ENCODE results near the gene SPNS2.

SPNS2 gene

DNA sequence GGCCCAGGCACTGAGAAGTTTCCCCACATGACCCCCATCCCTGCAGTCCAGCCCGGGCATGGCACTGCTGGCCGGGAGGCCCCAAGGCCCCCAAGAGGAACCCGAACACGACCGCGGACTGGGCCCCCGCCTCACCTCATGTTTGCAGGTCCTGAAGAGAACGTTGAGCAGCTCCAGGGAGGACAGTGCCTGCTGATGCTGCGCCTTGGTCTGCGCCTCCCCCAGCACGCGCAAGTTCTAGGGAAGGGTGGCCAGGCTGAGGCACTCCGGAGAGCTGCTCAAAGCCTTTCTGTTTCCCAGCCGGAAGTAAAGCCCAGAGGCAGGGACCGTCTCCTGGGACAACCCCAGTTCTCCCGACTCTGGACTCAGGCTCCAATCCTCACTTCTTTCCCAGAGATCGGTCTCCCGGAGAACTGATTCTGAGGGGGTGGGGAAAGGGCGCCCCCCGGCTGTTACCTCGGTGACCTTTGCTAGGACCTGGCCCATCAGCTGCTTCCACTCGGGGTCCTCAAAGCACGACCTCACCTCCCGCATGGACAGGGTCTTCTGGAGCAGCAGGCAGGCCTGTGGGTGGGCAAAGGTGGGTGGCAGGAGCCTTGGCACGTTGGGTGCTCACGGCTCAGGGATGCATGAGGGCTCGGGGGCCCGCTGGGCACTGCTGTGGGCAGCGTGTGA, 42.8 kb downstream of the SPNS2 start:
- ATAC-seq, result no peak
- H3K27me3 Mint-ChIP-seq, result no peaks in the 10 kb centered on the region
- H3K4me3 Mint-ChIP-seq, result no peak overlapping the region
- no peak overlapping the region for H3K27ac Mint-ChIP-seq
- H3K36me3 Mint-ChIP-seq (ENCODE audit: low read depth), result peaks cover 9% of the 10 kb centered on the region
- DNase-seq, result no peak
- no peaks in the 10 kb centered on the region for H3K4me1 Mint-ChIP-seq
- H3K9me3 Mint-ChIP-seq, result no peaks in the 10 kb centered on the region

DNA sequence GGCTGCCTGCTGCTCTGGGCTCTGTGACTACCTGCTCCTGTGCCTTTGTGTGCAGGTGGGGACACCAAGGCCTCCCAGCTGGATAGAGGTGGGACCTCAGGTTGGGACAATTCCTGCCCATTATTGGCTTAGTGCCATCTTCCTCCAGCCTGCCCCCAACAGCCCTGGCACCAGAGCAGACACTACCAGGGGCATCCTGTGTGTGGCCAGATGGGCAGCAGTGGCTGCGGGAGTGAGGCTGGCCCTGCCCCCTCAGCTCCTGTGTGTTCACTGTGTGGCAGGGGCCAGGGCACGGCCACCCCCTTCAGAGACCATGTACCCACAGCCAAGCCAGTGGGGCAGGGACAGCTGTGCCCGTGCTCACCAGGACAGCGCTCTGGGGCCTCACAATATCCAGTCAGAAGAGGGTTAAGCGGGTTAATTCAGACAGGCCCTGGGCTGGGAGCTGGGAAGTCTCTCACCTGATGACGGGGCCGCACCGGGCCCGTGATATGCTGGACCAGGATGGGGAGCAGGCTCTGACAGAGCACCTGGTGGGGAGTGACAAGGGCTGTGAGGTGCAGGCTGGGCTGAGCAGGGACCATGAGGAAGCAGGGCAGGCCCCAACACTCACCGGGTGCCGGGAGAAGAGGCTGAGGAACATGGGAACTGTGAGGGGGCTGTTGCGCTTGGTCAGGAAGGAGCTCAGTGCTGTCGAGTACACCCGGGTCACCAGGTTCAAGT, 43.5 kb downstream of the SPNS2 start:
- no peaks in the 10 kb centered on the region for H3K27me3 Mint-ChIP-seq
- H3K9me3 Mint-ChIP-seq, result no peaks in the 10 kb centered on the region
- no peaks in the 10 kb centered on the region for H3K4me1 Mint-ChIP-seq
- H3K4me3 Mint-ChIP-seq, result no peak overlapping the region
- DNase-seq (no peak), ATAC-seq (no peak)
- H3K36me3 Mint-ChIP-seq (ENCODE audit: low read depth), result peaks cover 12% of the 10 kb centered on the region
- H3K27ac Mint-ChIP-seq, result no peak overlapping the region

- no peak for ATAC-seq
- no peaks in the 10 kb centered on the region for H3K27me3 Mint-ChIP-seq
Measured at GRCh38 chr17:4542726-4543191, 44.1 kb downstream of the SPNS2 start.

DNA sequence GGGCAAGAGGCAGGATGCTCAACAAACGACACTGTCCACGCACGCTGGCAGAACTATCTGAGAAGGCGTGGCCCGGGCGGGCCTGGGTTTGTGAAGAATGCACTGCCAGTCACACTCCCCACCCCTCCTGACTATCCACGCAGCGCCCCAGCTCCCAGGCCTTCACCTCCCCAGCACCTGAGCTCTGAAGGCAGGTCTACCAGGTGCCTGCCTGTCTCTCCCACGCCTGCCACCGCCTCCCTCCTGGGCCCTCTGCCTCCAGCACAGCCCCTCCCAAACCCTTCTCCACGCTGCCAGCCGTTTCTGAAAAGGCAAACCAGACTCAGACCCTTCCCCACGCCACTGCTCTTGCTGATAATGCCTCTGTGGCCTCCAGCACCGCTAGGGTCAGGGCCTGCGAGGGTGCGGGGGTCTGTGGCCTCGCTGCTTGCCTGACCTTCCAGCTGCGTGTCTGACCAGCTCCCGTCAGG, 44.9 kb downstream of the SPNS2 start:
- peaks cover 10% of the 10 kb centered on the region for H3K36me3 Mint-ChIP-seq (ENCODE audit: low read depth)
- H3K27ac Mint-ChIP-seq, result no peak overlapping the region
- ATAC-seq, result no peak

More at GRCh38 chr17:4542726-4543191, 44.1 kb downstream of the SPNS2 start:
- Mint-ChIP-seq H3K4me3 (no peak overlapping the region), H3K9me3 (no peaks in the 10 kb centered on the region), H3K4me1 (no peaks in the 10 kb centered on the region), H3K27ac (no peak overlapping the region), H3K36me3 (ENCODE audit: low read depth) (peaks cover 10% of the 10 kb centered on the region)
- DNase-seq, result no peak

GRCh38 chr17:4544135-4544950, 45.7 kb downstream of the SPNS2 start:
- no peak for DNase-seq
- H3K9me3 Mint-ChIP-seq, result no peaks in the 10 kb centered on the region
- no peaks in the 10 kb centered on the region for H3K4me1 Mint-ChIP-seq
- peaks cover 13% of the 10 kb centered on the region for H3K36me3 Mint-ChIP-seq (ENCODE audit: low read depth)
- H3K27me3 Mint-ChIP-seq, result no peaks in the 10 kb centered on the region
- ATAC-seq, result no peak
- no peak overlapping the region for H3K4me3 Mint-ChIP-seq
- H3K27ac Mint-ChIP-seq, result no peak overlapping the region

More for the DNA sequence above, 44.9 kb downstream of the SPNS2 start:
- no peak overlapping the region for H3K4me3 Mint-ChIP-seq
- no peaks in the 10 kb centered on the region for H3K9me3 Mint-ChIP-seq
- no peaks in the 10 kb centered on the region for H3K4me1 Mint-ChIP-seq
- H3K27me3 Mint-ChIP-seq, result no peaks in the 10 kb centered on the region
- DNase-seq, result no peak

DNA sequence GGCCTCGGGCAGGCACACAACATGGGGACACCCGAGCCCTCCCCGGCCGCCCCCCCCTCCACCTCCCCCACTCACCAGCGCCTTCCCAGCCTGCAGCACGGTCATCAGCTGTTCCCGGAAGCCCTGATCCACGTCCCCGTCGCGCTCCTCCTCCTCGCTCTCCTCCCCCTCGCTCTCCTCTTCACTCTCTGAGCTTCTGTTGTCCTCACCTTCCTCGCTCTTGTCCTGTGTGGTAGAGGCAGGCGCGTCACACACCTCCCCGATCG, 46.2 kb downstream of the SPNS2 start:
- DNase-seq, result no peak
- Mint-ChIP-seq H3K4me1 (no peaks in the 10 kb centered on the region), H3K9me3 (no peaks in the 10 kb centered on the region), H3K27ac (no peak overlapping the region), H3K4me3 (no peak overlapping the region), H3K27me3 (no peaks in the 10 kb centered on the region), H3K36me3 (ENCODE audit: low read depth) (peaks cover 13% of the 10 kb centered on the region)
- no peak for ATAC-seq

GRCh38 chr17:4545217-4545951, 46.7 kb downstream of the SPNS2 start:
- Mint-ChIP-seq H3K36me3 (ENCODE audit: low read depth) (peaks cover 13% of the 10 kb centered on the region), H3K4me3 (no peak overlapping the region), H3K27me3 (no peaks in the 10 kb centered on the region), H3K9me3 (no peaks in the 10 kb centered on the region), H3K4me1 (no peaks in the 10 kb centered on the region), H3K27ac (no peak overlapping the region)
- no peak for DNase-seq
- ATAC-seq, result no peak

DNA sequence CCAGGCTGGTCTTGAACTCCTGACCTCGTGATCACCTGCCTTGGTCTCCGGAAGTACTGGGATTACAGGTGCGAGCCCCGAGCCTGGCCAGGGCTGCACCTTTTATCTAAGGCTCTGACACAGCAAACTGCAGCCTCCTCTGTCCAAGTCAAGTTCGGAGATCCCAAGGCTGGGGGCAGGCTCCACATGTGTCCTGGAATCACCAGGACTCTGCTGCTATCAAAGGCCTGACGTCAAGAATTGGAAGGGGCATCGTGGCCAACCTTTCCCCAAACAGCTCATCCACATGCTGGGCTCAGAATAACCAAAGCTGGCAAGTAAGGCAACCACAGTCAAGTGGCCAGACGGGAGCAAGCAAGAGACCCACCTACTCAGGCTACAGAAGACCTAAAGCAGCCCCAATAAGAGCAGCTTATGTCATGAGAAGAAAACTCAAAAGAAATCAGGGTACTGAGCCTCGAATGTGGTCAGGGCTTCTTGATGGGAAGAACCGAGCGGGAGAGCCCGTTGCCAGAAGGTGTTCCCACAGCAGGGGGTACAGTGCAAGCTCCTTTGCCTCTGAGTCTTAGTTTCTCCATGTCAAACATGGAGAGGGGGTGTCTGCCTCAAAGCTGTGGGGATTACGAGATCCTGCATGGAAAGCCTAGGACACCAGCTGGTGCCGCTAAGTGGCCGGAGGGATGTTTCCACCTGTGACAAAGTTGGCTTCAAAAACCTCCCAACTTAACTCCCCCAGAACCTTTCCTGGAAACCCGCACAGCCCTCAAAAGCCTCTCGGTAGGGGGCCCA, 48.6 kb downstream of the SPNS2 start:
- no peak overlapping the region for H3K27ac Mint-ChIP-seq

GRCh38 chr17:4548061-4548461, 49.4 kb downstream of the SPNS2 start:
- DNase-seq, result no peak
- peaks cover 27% of the 10 kb centered on the region for H3K36me3 Mint-ChIP-seq (ENCODE audit: low read depth)
- ATAC-seq, result no peak
- no peak overlapping the region for H3K4me3 Mint-ChIP-seq
- no peak overlapping the region for H3K27ac Mint-ChIP-seq
- H3K27me3 Mint-ChIP-seq, result no peaks in the 10 kb centered on the region
- H3K4me1 Mint-ChIP-seq, result peaks cover 3% of the 10 kb centered on the region
- no peaks in the 10 kb centered on the region for H3K9me3 Mint-ChIP-seq

More for the DNA sequence above, 48.6 kb downstream of the SPNS2 start:
- no peak for DNase-seq
- Mint-ChIP-seq H3K9me3 (no peaks in the 10 kb centered on the region), H3K27me3 (no peaks in the 10 kb centered on the region), H3K36me3 (ENCODE audit: low read depth) (peaks cover 26% of the 10 kb centered on the region), H3K4me1 (peaks cover 3% of the 10 kb centered on the region), H3K4me3 (no peak overlapping the region)
- ATAC-seq, result no peak

DNA sequence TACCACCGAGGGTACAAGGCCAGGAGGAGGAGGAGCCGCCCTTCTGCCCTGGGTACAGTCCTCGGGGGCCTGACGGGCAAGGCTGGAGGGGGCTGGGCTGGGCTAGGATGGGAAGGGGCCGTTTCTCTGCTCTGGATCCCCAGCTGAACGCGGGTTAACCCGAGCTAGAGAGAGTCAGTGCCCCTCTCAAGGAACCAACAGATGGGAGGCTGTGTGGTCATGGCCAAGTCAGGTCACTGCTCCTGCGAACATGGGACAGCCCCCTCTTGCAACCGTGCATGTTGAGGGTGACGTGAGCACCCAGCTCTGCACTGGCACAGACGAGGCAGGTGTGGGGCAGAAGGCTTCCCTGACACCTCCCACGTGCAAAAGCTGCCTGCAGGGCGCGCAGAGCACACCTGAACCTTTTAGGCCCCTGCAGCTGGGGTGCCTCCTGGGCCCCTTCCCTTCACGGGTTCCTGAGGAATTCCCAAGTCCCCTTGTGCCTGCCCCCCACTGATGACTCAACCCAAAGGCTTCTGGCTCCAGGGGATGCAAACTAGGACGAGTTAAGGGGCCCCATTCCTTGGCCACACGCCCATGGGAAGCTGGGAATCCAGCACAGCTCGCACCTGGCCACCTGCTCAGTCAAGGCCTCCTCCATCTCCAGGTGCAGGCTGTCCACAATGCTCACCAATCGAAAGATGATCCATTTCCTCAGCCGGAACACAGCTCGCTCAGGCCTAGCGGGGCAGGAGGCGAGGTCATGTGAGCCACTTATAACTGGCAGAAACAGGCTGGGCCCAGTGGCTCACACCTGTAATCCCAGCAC, 50.2 kb downstream of the SPNS2 start:
- peaks cover 9% of the 10 kb centered on the region for H3K4me1 Mint-ChIP-seq
- no peaks in the 10 kb centered on the region for H3K27me3 Mint-ChIP-seq
- DNase-seq (no peak), ATAC-seq (no peak)
- no peaks in the 10 kb centered on the region for H3K9me3 Mint-ChIP-seq
- no peak overlapping the region for H3K4me3 Mint-ChIP-seq
- no peak overlapping the region for H3K27ac Mint-ChIP-seq
- H3K36me3 Mint-ChIP-seq (ENCODE audit: low read depth), result peaks cover 30% of the 10 kb centered on the region

DNA sequence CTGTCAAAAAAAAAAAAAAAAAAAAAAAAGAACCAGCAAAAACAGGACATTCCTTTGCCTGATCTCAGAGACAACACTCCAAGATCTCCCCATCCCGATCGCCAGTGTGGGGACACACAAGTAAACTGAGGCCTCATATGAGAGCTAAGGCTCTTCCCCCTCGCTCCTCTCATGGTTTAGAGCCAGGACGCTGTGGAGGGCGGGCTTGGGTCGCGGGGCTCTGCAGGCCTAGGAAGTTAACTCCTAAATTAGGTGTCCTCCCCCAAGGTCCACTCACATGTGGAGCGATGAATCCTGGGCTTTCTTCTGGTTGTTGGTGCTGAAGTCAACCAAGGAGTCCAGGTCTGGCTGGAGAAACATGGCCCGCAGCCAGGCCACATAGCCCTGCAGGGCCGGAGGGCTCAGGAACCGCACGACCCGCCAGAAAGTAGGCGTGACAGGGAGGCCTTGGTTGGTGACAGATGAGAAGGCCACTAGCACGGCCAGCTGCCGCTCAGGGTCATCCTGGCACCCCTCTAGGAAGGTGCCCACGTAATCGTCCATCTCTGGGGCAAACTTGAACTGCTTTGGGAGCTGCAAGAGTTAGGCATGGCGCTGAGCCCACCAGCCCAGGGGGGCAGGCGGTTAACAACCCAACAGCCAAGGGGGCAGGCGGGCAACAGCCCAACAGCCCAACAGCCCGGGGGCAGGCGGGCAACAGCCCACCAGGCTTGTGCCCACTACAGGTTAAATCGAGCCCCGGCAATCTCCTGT, 51.3 kb downstream of the SPNS2 start:
- DNase-seq, result no peak

GRCh38 chr17:4550534-4551039, 51.9 kb downstream of the SPNS2 start:
- H3K27me3 Mint-ChIP-seq, result no peaks in the 10 kb centered on the region
- no peak overlapping the region for H3K4me3 Mint-ChIP-seq
- no peaks in the 10 kb centered on the region for H3K9me3 Mint-ChIP-seq
- peaks cover 36% of the 10 kb centered on the region for H3K36me3 Mint-ChIP-seq (ENCODE audit: low read depth)
- H3K4me1 Mint-ChIP-seq, result peaks cover 21% of the 10 kb centered on the region
- no peak overlapping the region for H3K27ac Mint-ChIP-seq
- no peak for DNase-seq
- ATAC-seq, result no peak

More for the DNA sequence above, 51.3 kb downstream of the SPNS2 start:
- Mint-ChIP-seq H3K36me3 (ENCODE audit: low read depth) (peaks cover 36% of the 10 kb centered on the region), H3K27me3 (no peaks in the 10 kb centered on the region), H3K4me3 (no peak overlapping the region), H3K9me3 (no peaks in the 10 kb centered on the region), H3K27ac (no peak overlapping the region), H3K4me1 (peaks cover 17% of the 10 kb centered on the region)
- ATAC-seq, result no peak

All from activated naive CD8-positive, alpha-beta T cell treated with anti-CD3 and anti-CD28 coated beads, Interleukin-2, amount 50 U/mL, for 24 hours (primary cell).